Measurements from ENCODE around the gene STXBP2.

The STXBP2 gene

GRCh38 chr19:7679771-7680605 is 43.1 kb downstream of the STXBP2 start:
- no peak for DNase-seq (ENCODE audit: low read depth)

DNA sequence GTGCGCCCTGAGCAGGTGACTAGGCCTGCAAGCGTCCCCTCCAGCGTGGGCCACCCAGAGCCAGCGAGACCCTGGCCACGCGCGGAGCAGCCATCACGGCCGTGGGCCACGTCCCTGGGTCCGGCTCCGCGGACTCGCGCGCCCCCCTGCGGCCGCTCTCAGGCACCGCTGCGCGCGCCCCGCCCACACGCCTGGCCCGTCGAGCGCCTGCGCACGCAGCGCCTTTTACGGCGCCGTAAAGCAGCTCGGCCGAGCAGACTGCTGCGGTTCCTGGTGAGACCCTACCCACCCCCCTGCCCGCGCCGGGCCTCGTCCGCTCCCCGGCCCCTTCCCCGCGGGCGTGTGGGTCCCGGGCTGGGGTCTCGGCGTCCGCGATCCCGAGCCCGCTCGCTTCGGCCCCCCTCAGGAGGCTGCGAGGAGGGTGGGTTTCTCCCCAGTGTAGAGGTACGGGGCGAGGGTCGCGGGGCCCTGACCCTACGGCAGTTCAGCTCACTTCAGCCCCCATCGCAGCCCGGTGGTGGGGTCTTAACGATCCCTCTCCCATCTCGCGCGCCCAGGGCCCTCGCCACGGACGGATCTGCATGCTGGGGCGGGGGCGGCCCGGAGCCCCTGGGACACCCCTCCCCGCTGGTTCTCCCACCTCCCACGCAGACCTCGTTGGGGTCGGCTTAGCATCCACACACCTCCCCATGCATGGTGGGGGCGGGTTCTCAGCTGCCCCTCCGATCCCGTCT is 43.9 kb downstream of the STXBP2 start, which contains the start of gene TRAPPC5:
Gene TRAPPC5, plus strand, starts transcription at position 228 of the 734 bp plus-strand sequence. CDS start 1,421 bp downstream, outside the sequence.
- peak; percentile 65 for DNase-seq (ENCODE audit: low read depth)

GRCh38 chr19:7681340-7682174 is 44.6 kb downstream of the STXBP2 start:
- DNase-seq (ENCODE audit: low read depth): peak; percentile 74

- no peak for DNase-seq (ENCODE audit: low read depth)
Observed at GRCh38 chr19:7682175-7682855, 45.4 kb downstream of the STXBP2 start.

GRCh38 chr19:7685546-7686445 is 48.9 kb downstream of the STXBP2 start:
- DNase-seq (ENCODE audit: low read depth): no peak

GRCh38 chr19:7687177-7687576 is 50.3 kb downstream of the STXBP2 start:
- no peak for DNase-seq (ENCODE audit: low read depth)

DNA sequence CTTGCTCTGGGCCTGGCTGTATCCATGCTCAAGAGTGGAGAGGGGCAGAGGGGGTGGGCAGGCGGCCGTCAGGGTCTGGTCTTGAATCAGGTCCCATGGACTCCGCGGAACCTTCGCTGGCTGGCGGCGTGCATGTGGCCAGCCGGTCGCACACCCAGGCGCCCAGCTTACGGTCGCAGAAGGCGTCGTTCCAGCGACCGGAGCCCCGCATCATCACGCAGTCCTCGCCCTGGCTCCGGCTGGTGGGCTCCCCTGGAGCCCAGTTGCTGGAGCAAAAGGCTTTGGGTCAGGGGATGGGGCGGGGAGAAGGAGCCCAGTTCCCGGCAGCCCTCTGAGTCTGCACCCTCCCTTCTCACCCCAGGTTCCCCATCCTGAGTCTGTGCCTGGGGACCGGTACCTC is 52.3 kb downstream of the STXBP2 start:
- DNase-seq (ENCODE audit: low read depth): no peak

- no peak for DNase-seq (ENCODE audit: low read depth)
Observed at GRCh38 chr19:7690779-7691258, 53.9 kb downstream of the STXBP2 start.

GRCh38 chr19:7691497-7691896 is 54.6 kb downstream of the STXBP2 start:
- no peak for DNase-seq (ENCODE audit: low read depth)

DNA sequence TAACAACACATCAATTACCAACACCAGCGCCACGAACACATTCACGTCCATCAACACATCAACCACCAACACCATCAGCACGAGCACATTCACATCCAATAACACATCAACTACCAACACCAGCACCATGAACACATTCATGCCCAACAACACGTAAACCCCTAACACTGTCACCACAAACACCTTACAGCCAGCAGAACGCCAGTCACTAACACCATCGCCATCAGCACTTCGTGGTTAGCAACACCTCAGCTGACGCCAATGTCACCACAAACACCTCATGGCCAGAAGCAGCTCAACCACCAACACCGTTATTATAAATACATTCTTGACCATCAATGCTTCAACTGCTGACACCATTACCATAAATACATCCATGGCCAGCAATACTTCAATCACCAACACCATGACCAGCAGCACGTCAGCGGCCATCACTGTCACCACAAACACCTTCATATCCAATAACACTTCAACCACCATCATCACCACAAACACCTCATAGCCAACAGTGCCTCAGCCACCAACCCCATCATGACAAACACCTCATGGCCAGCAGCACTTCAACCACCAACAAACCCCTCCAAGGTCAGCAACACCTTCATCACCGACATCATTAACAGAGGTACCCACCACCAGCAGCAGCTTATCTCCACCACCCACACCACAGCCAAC is 55.6 kb downstream of the STXBP2 start:
- DNase-seq (ENCODE audit: low read depth): no peak

DNA sequence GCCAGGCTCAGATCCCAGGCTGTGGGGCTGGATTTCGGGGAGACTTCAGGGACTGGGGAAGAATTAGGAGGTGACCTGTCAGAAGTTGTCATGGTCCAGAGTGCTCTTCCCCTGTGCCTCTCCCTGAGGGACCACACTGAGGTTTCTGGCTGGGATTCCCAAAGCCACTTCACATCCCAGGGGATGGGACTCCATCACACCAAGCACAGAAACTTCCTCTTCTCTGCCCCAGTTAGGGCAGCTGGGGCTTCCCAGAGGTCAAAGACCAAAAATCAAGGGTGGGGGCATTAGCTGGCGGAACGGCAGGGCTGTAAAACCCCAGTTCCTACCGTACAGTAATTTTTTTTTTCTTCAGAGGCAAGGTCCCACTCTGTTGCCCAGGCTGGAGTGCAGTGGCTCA is 57.6 kb downstream of the STXBP2 start:
- DNase-seq (ENCODE audit: low read depth): no peak

Data from amniotic epithelial cell (primary cell).